IPS-NIHi7 (cell line): Measurements from ENCODE around the gene TNIP2.
"Not testable (repeated sequence)": the region's sequence is repeated elsewhere in the genome, so short reads cannot be mapped to it uniquely, and the experiment has no call there.

Experiments used
- DNase-seq: peaks from one replicate; pipeline ENCODE4 v3.0.0; 2012; ENCODE audit warnings: mixed read lengths; ENCODE audit errors: extremely low spot score

Gene TNIP2

GRCh38 chr4:2771264-2771663 is 15.1 kb upstream of the TNIP2 start:
- DNase-seq, result no peak

GRCh38 chr4:2768921-2769336 is 12.8 kb upstream of the TNIP2 start:
- no peak for DNase-seq

DNA sequence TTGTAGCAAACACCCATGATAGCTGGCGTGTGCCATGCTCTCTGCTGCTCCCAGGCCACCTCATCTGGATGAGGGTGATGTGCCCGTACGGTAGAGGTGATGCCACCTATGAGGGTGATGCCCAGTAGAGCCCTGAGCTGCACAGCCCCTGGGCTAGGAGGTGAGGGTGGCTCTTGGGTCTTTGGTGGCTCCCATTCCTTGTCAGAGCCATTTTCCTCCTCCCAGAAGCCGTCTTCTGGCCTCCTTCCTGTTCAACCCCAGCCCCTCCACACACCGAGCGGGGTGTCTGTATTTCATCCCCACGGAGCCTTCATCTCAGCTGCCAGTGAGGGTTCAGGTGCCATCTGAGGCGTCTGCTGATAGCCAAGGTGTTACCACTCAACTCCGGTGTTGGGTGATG is 12.0 kb upstream of the TNIP2 start:
- DNase-seq, result no peak

DNA sequence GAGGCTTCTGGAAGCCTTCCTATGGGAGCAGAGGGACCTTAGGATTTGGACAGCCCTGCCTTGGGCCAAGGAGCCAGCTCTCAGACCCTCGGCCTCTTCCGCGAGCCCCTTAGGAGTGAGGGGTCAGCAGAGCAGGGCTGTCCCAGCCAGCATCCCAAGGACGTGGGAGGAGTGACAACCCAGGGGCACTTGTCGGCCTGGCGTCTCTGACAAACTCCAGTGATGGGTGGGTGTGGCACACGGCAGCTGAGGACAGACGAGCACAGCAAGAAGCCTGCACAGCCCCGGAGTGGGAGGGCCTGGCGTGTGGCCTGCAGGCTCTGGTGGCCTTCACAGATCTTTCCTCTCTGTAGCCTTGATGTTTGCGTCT is 11.6 kb upstream of the TNIP2 start:
- no peak for DNase-seq

DNA sequence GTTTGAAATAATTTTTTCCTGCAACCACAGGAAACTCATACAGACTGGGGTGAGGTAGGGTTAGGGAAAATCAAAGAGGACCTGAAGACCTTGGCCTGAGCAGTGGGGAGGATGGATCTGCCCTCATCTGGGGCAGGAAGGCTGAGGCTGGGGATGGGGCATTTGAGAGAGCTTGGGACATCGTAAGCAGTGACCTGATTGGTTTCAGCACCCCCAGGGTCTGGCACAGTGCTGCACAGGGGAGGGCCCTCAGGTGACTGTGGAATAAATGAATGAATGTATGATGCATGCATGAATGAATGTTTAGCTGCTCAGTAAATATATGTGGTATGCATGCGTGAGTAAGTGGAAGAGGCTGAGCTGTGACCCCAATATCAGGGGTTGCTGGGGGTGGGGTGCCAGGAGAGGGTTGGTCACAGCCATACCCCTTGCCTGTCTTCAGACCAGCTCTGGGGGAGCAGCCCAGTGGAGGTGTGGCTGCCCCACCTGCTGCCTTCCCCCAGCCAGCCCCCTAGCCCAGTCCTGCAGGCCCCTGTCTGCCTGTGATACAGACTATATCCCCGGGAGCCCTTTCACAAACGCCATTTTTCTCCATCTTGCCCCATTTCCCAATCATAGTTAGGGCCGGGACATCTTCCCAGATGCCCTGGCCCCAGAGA is 11.0 kb upstream of the TNIP2 start:
- no peak for DNase-seq

GRCh38 chr4:2765832-2766526 is 9.8 kb upstream of the TNIP2 start:
- DNase-seq, result no peak

GRCh38 chr4:2763511-2763967 is 7.4 kb upstream of the TNIP2 start:
- no peak for DNase-seq

DNA sequence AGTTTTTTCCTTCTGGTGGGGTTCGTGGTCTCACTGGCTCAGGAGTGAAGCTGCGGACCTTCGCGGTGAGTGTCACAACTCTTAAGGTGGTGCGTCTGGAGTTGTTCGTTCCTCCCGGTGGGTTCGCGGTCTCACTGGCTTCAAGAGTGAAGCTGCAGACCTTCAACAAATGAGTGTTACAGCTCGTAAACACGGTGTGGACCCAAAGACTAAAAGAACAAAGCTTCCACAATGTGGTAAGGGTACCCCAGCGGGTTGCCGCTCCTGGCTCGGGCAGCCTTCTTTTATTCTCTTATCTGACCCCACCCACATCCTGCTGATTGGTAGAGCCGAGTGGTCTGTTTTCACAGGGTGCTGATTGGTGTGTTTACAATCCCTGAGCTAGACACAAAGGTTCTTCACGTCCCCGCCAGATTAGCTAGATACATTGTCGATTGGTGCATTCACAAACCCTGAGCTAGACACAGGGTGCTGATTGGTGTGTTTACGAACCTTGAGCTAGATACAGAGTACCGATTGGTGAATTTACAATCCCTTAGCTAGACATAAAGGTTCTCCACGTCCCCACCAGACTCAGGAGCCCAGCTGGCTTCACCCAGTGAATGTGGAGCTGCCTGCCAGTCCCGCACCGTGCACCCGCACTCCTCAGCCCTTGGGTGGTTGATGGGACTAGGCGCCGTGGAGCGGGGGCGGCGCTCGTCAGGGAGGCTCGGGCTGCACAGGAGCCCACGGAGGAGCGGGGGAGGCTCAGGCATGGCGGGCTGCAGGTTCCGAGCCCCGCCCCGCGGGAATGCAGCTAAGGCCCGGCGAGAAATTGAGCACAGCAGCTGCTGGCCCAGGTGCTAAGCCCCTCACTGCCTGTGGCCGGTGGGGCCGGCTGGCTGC is 6.6 kb upstream of the TNIP2 start:
- DNase-seq, result not testable (repeated sequence)

DNA sequence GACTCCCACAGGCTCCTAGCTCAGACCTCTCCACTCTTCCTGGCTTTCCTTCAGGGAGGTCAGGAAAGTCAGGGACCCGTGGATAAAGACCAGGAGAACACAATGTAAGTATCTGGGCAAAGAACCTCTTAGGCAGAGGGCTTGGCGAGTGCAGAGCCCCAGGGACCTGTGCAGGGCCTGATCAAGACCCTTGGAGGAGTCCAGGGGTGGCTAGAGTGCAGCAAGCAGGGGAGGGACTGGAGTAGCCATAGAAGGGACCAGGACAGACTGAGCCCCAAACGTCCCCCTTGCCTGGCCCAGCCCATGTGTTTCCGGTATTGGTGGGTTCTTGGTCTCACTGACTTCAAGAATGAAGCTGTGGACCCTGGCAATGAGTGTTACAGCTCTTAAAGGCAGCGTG is 5.9 kb upstream of the TNIP2 start:
- no peak for DNase-seq

DNA sequence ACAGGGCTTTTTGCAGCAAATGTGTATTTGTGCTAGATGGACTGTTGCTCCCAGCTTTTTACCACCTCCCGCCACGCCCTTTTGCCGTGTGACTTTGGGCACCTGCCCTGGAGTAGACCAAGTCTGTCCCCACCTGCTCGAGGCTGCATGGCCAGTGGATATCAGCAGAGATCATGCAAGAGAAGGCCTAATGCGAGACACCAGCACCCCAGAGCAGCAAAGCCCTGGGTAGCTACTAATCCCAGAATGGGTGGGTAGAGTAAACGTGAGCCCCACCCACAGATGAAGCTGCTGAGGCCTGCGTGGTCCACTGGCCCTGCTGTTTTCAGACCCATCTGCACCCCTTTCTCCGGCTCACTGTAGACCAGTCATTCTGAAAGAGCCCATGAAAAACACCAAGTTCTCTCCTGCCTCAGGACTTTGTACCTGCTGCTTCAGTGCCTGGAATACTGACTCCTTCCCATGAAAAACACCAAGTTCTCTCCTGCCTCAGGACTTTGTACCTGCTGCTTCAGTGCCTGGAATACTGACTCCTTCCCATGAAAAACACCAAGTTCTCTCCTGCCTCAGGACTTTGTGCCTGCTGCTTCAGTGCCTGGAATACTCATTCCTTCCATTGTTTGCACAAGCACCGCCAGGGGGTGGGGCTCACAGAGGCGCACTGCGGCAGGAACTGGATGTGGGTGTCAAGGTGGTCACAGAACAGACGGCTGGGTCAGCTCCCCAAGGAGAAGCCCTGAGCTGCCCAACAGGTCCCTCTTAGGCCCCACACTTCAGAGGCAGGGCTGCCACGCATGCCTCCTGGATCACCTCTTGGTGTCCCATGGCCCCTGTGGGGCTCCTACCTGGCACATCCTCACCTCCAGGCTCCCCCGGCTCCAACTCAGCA is 5.1 kb upstream of the TNIP2 start:
- no peak for DNase-seq

DNA sequence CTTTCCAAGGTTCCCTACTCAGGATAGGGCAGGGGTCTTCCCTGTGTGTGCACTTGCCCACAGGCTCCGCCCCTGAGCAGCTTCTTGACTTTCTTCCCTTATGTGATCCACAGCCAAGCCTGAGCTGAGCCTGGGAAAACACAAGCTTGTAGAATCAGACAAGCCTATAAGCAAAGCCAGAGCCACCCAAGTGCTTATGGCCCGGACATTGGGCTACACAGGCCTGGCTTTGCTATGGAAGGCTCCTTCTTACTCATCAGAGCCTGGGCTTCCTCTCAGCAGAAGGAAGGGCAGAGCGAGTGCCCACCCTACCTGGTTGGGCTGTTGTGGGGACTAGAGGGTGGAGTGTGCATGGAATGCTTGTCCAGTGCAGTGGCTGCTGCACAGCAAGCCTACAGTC is 1.3 kb upstream of the TNIP2 start:
- no peak for DNase-seq

GRCh38 chr4:2756691-2757350 is 685 bp upstream of the TNIP2 start:
- DNase-seq, result no peak

DNA sequence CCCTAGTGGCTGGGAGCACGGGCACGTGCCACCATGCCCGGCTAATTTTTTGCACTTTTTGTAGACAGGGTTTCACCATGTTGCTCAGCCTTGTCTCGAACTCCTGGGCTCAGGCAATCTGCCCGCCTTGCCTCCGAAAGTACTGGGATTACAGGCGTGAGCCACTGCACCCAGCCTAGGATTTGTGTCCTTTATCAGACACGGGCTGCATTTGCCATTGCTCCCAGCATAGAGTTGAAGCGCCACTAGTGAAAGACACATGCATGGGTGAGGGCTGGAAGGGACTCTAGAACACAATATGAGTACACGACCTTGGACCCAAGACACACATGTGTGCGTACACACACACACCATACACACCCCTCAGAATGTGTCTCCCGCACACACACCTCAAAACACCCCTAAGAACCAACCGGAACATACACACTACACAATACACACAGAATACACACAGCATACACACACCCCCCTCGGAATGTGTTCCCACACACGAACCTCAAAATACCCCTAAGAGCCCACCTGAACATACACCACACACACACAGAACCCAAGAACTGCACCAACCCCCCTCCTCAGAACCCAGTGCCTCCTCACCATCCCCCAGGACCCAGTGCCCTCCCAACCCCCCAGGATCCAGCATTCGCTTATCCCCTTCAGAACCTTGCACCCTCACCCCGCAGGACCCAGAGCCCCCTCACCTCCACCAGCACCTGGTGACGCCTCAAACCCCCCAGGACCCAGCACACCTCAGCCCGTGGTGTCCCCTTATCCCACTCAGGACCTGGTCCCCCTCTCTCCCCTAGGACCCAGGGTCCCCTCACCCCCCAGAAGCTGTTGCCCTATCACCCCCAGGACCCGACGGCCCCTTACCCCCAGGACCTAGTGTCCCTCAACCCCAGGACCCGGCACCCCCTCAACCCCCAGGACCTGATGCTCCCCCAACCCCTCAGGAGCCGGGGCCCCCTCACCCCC is 1.0 kb downstream of the TNIP2 start:
- no peak for DNase-seq

GRCh38 chr4:2753436-2753835 is 2.7 kb downstream of the TNIP2 start:
- DNase-seq, result no peak

GRCh38 chr4:2750719-2751605 is 5.2 kb downstream of the TNIP2 start:
- DNase-seq, result no peak

- no peak for DNase-seq
Measured at GRCh38 chr4:2746891-2747695, 9.0 kb downstream of the TNIP2 start.

- no peak for DNase-seq
Measured at GRCh38 chr4:2745981-2746806, 9.9 kb downstream of the TNIP2 start.
